Neural cell (in vitro differentiated cells): ENCODE results near the gene C3orf49.

ENCODE experiments used
- EZH2 ChIP-seq: fragments of 200-600, 300-800 bp; shearing (Covaris generic), sonication (generic); IDR thresholded peaks from 2 replicates; pipeline ENCODE4 v1.6.1; 2014; ENCODE audit warnings: antibody characterized with exemption, low read length, borderline replicate concordance, mild to moderate bottlenecking; ENCODE audit not compliant: insufficient read depth, poor library complexity, severe bottlenecking
- SMC3 ChIP-seq: fragments of 450-650 bp; conservative IDR thresholded peaks from 2 replicates; pipeline ENCODE4 v1.6.1; 2014; ENCODE audit warnings: antibody characterized with exemption, mild to moderate bottlenecking, moderate library complexity; ENCODE audit not compliant: poor library complexity

GRCh38 chr3:63874769-63875168 lies 55.7 kb downstream of the C3orf49 start:
- TF ChIP-seq EZH2 (no peak), SMC3 (no peak)
